H1 (cell line): ENCODE data around the gene CDC5L. TPM values are rescaled to one million over a fixed set of nuclear protein-coding genes. Genes with fewer than 3 reads are reported as not detected.

Experiments
- CTCF ChIA-PET: fragments of 300-600 bp; sonication (Branson Sonifier 250); formaldehyde crosslinking; loops from one replicate; lab custom pipeline; 2021; ENCODE audit not compliant: partially characterized antibody; lab: Charles Lee
- POLR2A ChIA-PET: fragments of 300-600 bp; sonication (Branson Sonifier 250); formaldehyde crosslinking; loops from one replicate; lab custom pipeline; 2021; ENCODE audit warnings: inconsistent platforms; ENCODE audit not compliant: partially characterized antibody; lab: Charles Lee
- DNase-seq, 2 experiments: peaks; one replicate each; pipeline versions ENCODE4 v3.0.0 to v3.0.0-alpha.2; 2010 to 2022; ENCODE audit warnings: low spot score in 2 of 2, low read depth in 1 of 2, mixed read lengths in 1 of 2
- FAIRE-seq: peaks from 2 replicates; lab custom pipeline; 2011; peaks lifted over from hg19 to GRCh38; lab: Jason Lieb, UNC
- H2AFZ ChIP-seq: 2 replicates; pipeline ENCODE4 v1.8.1; 2012; ENCODE audit warnings: low read length, inconsistent platforms
- H2AK5ac ChIP-seq: 2 replicates; pipeline ENCODE4 v1.6.1; 2013; ENCODE audit warnings: low read depth, low read length
- H2BK120ac ChIP-seq: replicated peaks from 2 replicates; pipeline ENCODE3; 2013; ENCODE audit warnings: low read depth, low read length, inconsistent platforms
- H2BK12ac ChIP-seq: 2 replicates; pipeline ENCODE4 v1.6.1; 2013; ENCODE audit warnings: low read depth, low read length
- H2BK15ac ChIP-seq: 2 replicates; pipeline ENCODE4 v1.6.1; 2013; ENCODE audit warnings: low read length
- H2BK20ac ChIP-seq: 2 replicates; pipeline ENCODE4 v1.6.1; 2013; ENCODE audit warnings: low read length
- H2BK5ac ChIP-seq: 2 replicates; pipeline ENCODE4 v1.6.1; 2013; ENCODE audit warnings: low read depth, low read length
- H3K14ac ChIP-seq: 2 replicates; pipeline ENCODE4 v1.6.1; 2013; ENCODE audit warnings: inconsistent platforms; ENCODE audit not compliant: insufficient read length
- H3K18ac ChIP-seq: 2 replicates; pipeline ENCODE4 v1.6.1; 2013; ENCODE audit warnings: low read length; ENCODE audit errors: extremely low read depth
- H3K23ac ChIP-seq: 2 replicates; pipeline ENCODE4 v1.6.1; 2013; ENCODE audit warnings: inconsistent platforms; ENCODE audit not compliant: insufficient read length
- H3K23me2 ChIP-seq: 2 replicates; pipeline ENCODE4 v1.6.1; 2013; ENCODE audit warnings: low read depth, low read length
- H3K27ac ChIP-seq: 2 replicates; pipeline ENCODE4 v1.6.1; 2011; ENCODE audit warnings: low read depth, low read length, inconsistent platforms
- H3K27me3 ChIP-seq, 4 experiments: replicated peaks in 1 of 4; 1 replicate in 1 of 4; 2 replicates in 3 of 4; pipeline versions ENCODE4 v1.6.1 to v1.8.1; 2011 to 2013; ENCODE audit warnings: low read length in 3 of 4, mild to moderate bottlenecking in 3 of 4, inconsistent platforms in 2 of 4, mixed read lengths in 2 of 4, moderate library complexity in 1 of 4; ENCODE audit not compliant: control insufficient read depth in 3 of 4, insufficient read depth in 3 of 4; ENCODE audit errors: extremely low read depth in 1 of 4
- H3K36me3 ChIP-seq, 4 experiments: 2 replicates each; pipeline versions ENCODE4 v1.6.1 to v1.8.1; 2011 to 2013; ENCODE audit warnings: mild to moderate bottlenecking in 4 of 4, low read length in 3 of 4, moderate library complexity in 2 of 4, control low read depth in 1 of 4, inconsistent platforms in 1 of 4; ENCODE audit not compliant: insufficient read depth in 4 of 4, control insufficient read depth in 2 of 4
- H3K4ac ChIP-seq: replicated peaks from 2 replicates; pipeline ENCODE3; 2013; ENCODE audit warnings: low read length, low read depth, mixed read lengths, inconsistent platforms; ENCODE audit not compliant: insufficient read length
- H3K4me1 ChIP-seq, 4 experiments: replicated peaks in 1 of 4; 1 replicate in 1 of 4; 2 replicates in 3 of 4; pipeline versions ENCODE4 v1.6.1 to v1.8.1; 2011 to 2013; ENCODE audit warnings: low read length in 3 of 4, inconsistent platforms in 2 of 4, mixed read lengths in 1 of 4; ENCODE audit not compliant: insufficient read depth in 4 of 4, control insufficient read depth in 3 of 4
- H3K4me2 ChIP-seq, 2 experiments: 2 replicates each; pipeline versions ENCODE4 v1.6.1 to v1.8.1; 2011 to 2013; ENCODE audit warnings: low read depth in 2 of 2, low read length in 2 of 2, control low read depth in 1 of 2, inconsistent platforms in 1 of 2, mild to moderate bottlenecking in 1 of 2; ENCODE audit not compliant: insufficient read depth in 1 of 2
- H3K4me3 ChIP-seq, 4 experiments: fragments of 200-600, 300-600 bp in 1 of 4; sonication (generic), shearing (Covaris generic), sonication (Bioruptor Twin) in 1 of 4; 2 replicates each; pipeline versions ENCODE4 v1.5.1 to v1.8.1; 2011 to 2016; ENCODE audit warnings: low read length in 4 of 4, low read depth in 3 of 4, control low read depth in 2 of 4, inconsistent platforms in 2 of 4, mild to moderate bottlenecking in 2 of 4, mixed read lengths in 1 of 4, moderate library complexity in 1 of 4; ENCODE audit not compliant: insufficient read depth in 2 of 4; ENCODE audit errors: extremely low read depth in 1 of 4
- H3K56ac ChIP-seq: replicated peaks from 2 replicates; pipeline ENCODE3; 2013; ENCODE audit warnings: low read depth, mild to moderate bottlenecking, mixed read lengths, low read length, inconsistent platforms; ENCODE audit not compliant: insufficient read length
- H3K79me1 ChIP-seq: 2 replicates; pipeline ENCODE4 v1.6.1; 2013; ENCODE audit warnings: low read depth, low read length, control low read depth
- H3K79me2 ChIP-seq, 2 experiments: 2 replicates each; pipeline versions ENCODE4 v1.6.1 to v1.8.1; 2012 to 2013; ENCODE audit warnings: low read length in 2 of 2, mild to moderate bottlenecking in 2 of 2, inconsistent platforms in 1 of 2; ENCODE audit not compliant: insufficient read depth in 2 of 2, control insufficient read depth in 1 of 2
- H3K9ac ChIP-seq, 4 experiments: replicated peaks in 1 of 4; 1 replicate in 1 of 4; 2 replicates in 3 of 4; pipeline versions ENCODE4 v1.6.1 to v1.8.1; 2011 to 2013; ENCODE audit warnings: low read depth in 3 of 4, low read length in 3 of 4, control low read depth in 2 of 4, mild to moderate bottlenecking in 2 of 4, moderate library complexity in 2 of 4, inconsistent platforms in 1 of 4; ENCODE audit errors: extremely low read depth in 1 of 4
- H3K9me3 ChIP-seq, 2 experiments: 2 replicates each; pipeline versions ENCODE4 v1.6.1 to v1.8.1; 2012 to 2013; ENCODE audit warnings: mild to moderate bottlenecking in 2 of 2, moderate library complexity in 2 of 2, control low read depth in 1 of 2, inconsistent platforms in 1 of 2, low read depth in 1 of 2, low read length in 1 of 2, mixed read lengths in 1 of 2; ENCODE audit not compliant: insufficient read depth in 2 of 2
- H4K20me1 ChIP-seq, 2 experiments: replicated peaks in 1 of 2; 2 replicates each; pipeline versions ENCODE3 to v1.8.1; 2011 to 2013; ENCODE audit warnings: inconsistent platforms in 2 of 2, low read length in 2 of 2, mild to moderate bottlenecking in 1 of 2; ENCODE audit not compliant: insufficient read depth in 2 of 2, control insufficient read depth in 1 of 2
- H4K5ac ChIP-seq: 2 replicates; pipeline ENCODE4 v1.6.1; 2013; ENCODE audit warnings: low read length, low read depth, mixed read lengths, inconsistent platforms; ENCODE audit not compliant: insufficient read length
- H4K8ac ChIP-seq: 2 replicates; pipeline ENCODE4 v1.8.0; 2013; ENCODE audit warnings: mild to moderate bottlenecking, moderate library complexity, low read length, inconsistent platforms; ENCODE audit not compliant: insufficient read depth; ENCODE audit errors: extremely low read depth
- H4K91ac ChIP-seq: replicated peaks from 2 replicates; pipeline ENCODE3; 2013; ENCODE audit warnings: low read length, mixed read lengths, inconsistent platforms; ENCODE audit not compliant: insufficient read length
- RNF2 ChIP-seq: fragments of 200-900, 300-1000 bp; sonication (generic); IDR thresholded peaks from 2 replicates; pipeline ENCODE4 v1.7.1; 2016; ENCODE audit warnings: borderline replicate concordance, low read depth, mild to moderate bottlenecking, antibody characterized with exemption, low read length; ENCODE audit not compliant: poor library complexity, severe bottlenecking; ENCODE audit errors: missing control alignments
- WGBS, 2 experiments: shearing (Covaris generic) in 1 of 2; methylation state at CpG; one replicate each; pipeline versions ENCODE4 v1.1.6 to v1.1.7; 2013 to 2015; ENCODE audit warnings: low lambda C conversion rate in 2 of 2, mixed read lengths in 2 of 2, inconsistent platforms in 1 of 2, low coverage in 1 of 2, missing lambda C conversion rate in 1 of 2; ENCODE audit not compliant: insufficient replicate concordance in 2 of 2, insufficient coverage in 1 of 2, insufficient read length in 1 of 2; ENCODE audit errors: extremely low coverage in 1 of 2, missing lambda C conversion rate in 1 of 2; 5-methylcytosine and 5-hydroxymethylcytosine counted together
- polyA plus RNA-seq, 7 experiments: library from polyadenylated mRNA; depleted of rRNA in 3 of 7; stranded (reverse) in 5 of 7; unstranded in 2 of 7; fragments of >200 nt in 5 of 7; fragments of 200-250 nt in 2 of 7; gene quantifications; 1 replicate in 5 of 7; 2 replicates in 1 of 7; 4 replicates in 1 of 7; pipeline versions ENCODE4 v1.2.1 to v1.2.3, GENCODE V29; 2011 to 2013; ENCODE audit warnings: missing spikeins in 2 of 7, mixed read lengths in 2 of 7
- total RNA-seq: library from RNA; stranded (reverse); fragmentation: NEBNext Ultra II Directional; extraction: Animal tissue kit (Norgen Biotek cat#: 25700); gene quantifications from 2 replicates; pipeline ENCODE4 v1.2.1, GENCODE V29; 2021

Gene CDC5L
- total and polyA plus RNA-seq, 2 of the 8 experiments (the other 6 are each of a cell fraction or from before 2014, with no cell fraction given), result 8.4 to 32.8 TPM

- no peaks in the 10 kb centered on the region for H3K79me1 ChIP-seq
- H2BK12ac ChIP-seq, result peak overlapping the region; percentile 95
- no peak overlapping the region for H4K5ac ChIP-seq
- H3K27me3 ChIP-seq, result no peaks in the 10 kb centered on the region
- no peak overlapping the region for H3K4me3 ChIP-seq
- no peak overlapping the region for H3K9ac ChIP-seq
- DNase-seq (no peak), FAIRE-seq (no peak)
- ChIA-PET POLR2A (no interaction called here), CTCF (interaction anchor here (0.6 to 12.1 kb wide), 7 partner anchors 12 to 861 kb away, joined by 3 to 135 read pairs (median 20); no protein-coding TSS in a partner anchor)
- peaks cover 0 to 17% (median 11%) of the 10 kb centered on the region in 4 experiments; a peak in 5 of 7 replicates for H3K4me1 ChIP-seq
- 0 out of 2 replicates have a peak overlapping the region, but pooled peaks have one; percentile 3 for H2BK20ac ChIP-seq
- 0 out of 2 replicates have a peak overlapping the region, but pooled peaks have one; percentile 89 for H3K18ac ChIP-seq
- H2BK120ac ChIP-seq, result no peak overlapping the region
- H2AK5ac ChIP-seq, result no peak overlapping the region
- H2BK5ac ChIP-seq, result peak overlapping the region; percentile 91; the same call in 1 of the 2 replicates
- H4K91ac ChIP-seq, result no peak overlapping the region
- H3K9me3 ChIP-seq, result no peaks in the 10 kb centered on the region
- H3K27ac ChIP-seq, result no peak overlapping the region
- no peak overlapping the region for H3K14ac ChIP-seq
- no peak overlapping the region for H3K4me2 ChIP-seq
- no peak for TF ChIP-seq RNF2
- no peak overlapping the region for H3K56ac ChIP-seq
- WGBS, 2 experiments, result 85% methylated on average over 9 of the region's 9 CpGs; no CpG with 5 or more reads in 1 of the 2 experiments
- H2BK15ac ChIP-seq, result 0 out of 2 replicates have a peak overlapping the region, but pooled peaks have one; percentile 36
- H3K23ac ChIP-seq, result no peak overlapping the region
- no peak overlapping the region for H3K4ac ChIP-seq
- no peaks in the 10 kb centered on the region for H3K36me3 ChIP-seq
- H4K20me1 ChIP-seq, result no peaks in the 10 kb centered on the region
- no peaks in the 10 kb centered on the region for H3K79me2 ChIP-seq
- no peak overlapping the region for H2AFZ ChIP-seq
- no peak overlapping the region for H4K8ac ChIP-seq
- no peaks in the 10 kb centered on the region for H3K23me2 ChIP-seq
These were observed 86.7 kb downstream of the CDC5L start for GRCh38 chr6:44474190-44474631.
